CD4-positive, alpha-beta memory T cell (primary cell): Measurements from ENCODE around the gene MAD1L1. TPM values are rescaled to one million over a fixed set of nuclear protein-coding genes. Genes with fewer than 3 reads are reported as not detected.

Source experiments
- CTCF ChIA-PET: fragments of 350-600 bp; sonication (Branson Sonifier 250); formaldehyde crosslinking; loops from one replicate; lab custom pipeline; 2021; ENCODE audit warnings: inconsistent platforms; ENCODE audit not compliant: partially characterized antibody; lab: Charles Lee
- POLR2A ChIA-PET: fragments of 350-600 bp; sonication (Branson Sonifier 250); formaldehyde crosslinking; loops from one replicate; lab custom pipeline; 2021; ENCODE audit not compliant: partially characterized antibody; lab: Charles Lee
- DNase-seq, 5 donors: peaks; one replicate each; pipeline versions ENCODE4 v3.0.0 to v3.0.0-alpha.2; 2020 to 2022; ENCODE audit warnings: mixed read lengths in 1 of 5
- H3K27ac ChIP-seq: one replicate; pipeline ENCODE4 v1.7.0; 2013; ENCODE audit warnings: low read depth, low read length
- H3K27me3 ChIP-seq: 2 replicates; pipeline ENCODE4 v1.7.0; 2013; ENCODE audit warnings: mild to moderate bottlenecking, low read length, moderate library complexity; ENCODE audit not compliant: insufficient read depth
- H3K36me3 ChIP-seq: 2 replicates; pipeline ENCODE4 v1.7.0; 2013; ENCODE audit warnings: mild to moderate bottlenecking, low read length, moderate library complexity; ENCODE audit not compliant: insufficient read depth
- H3K4me1 ChIP-seq: 2 replicates; pipeline ENCODE4 v1.7.0; 2013; ENCODE audit warnings: mild to moderate bottlenecking, low read length, moderate library complexity; ENCODE audit not compliant: insufficient read depth
- H3K4me3 ChIP-seq, 2 donors: one replicate each; pipeline ENCODE4 v1.7.0; 2013; ENCODE audit warnings: low read length in 2 of 2, mild to moderate bottlenecking in 1 of 2
- H3K9me3 ChIP-seq, 2 donors: one replicate each; pipeline ENCODE4 v1.7.0; 2013; ENCODE audit warnings: low read length in 2 of 2, control low read depth in 1 of 2; ENCODE audit not compliant: control insufficient read depth in 1 of 2
- H3K27ac Mint-ChIP-seq, 7 donors: one replicate each; pipeline ENCODE4 v1.8.0; 2020 to 2021; ENCODE audit warnings: mixed read lengths in 7 of 7, mild to moderate bottlenecking in 6 of 7, inconsistent platforms in 3 of 7, moderate library complexity in 3 of 7
- H3K27me3 Mint-ChIP-seq, 2 donors: one replicate each; pipeline ENCODE4 v1.8.0; 2020 to 2021; ENCODE audit warnings: mixed read lengths in 2 of 2
- H3K36me3 Mint-ChIP-seq, 2 donors: one replicate each; pipeline ENCODE4 v1.8.0; 2020 to 2021; ENCODE audit warnings: mixed read lengths in 2 of 2, inconsistent platforms in 1 of 2, mild to moderate bottlenecking in 1 of 2
- H3K4me1 Mint-ChIP-seq, 4 donors: one replicate each; pipeline ENCODE4 v1.8.0; 2020 to 2021; ENCODE audit warnings: mixed read lengths in 4 of 4, mild to moderate bottlenecking in 1 of 4
- H3K4me3 Mint-ChIP-seq, 8 donors: one replicate each; pipeline ENCODE4 v1.8.0; 2020 to 2021; ENCODE audit warnings: mixed read lengths in 8 of 8, mild to moderate bottlenecking in 7 of 8, moderate library complexity in 6 of 8, inconsistent platforms in 3 of 8
- H3K9me3 Mint-ChIP-seq, 8 donors: one replicate each; pipeline ENCODE4 v1.8.0; 2020 to 2021; ENCODE audit warnings: mixed read lengths in 8 of 8, mild to moderate bottlenecking in 5 of 8, inconsistent platforms in 3 of 8, moderate library complexity in 1 of 8
- intact Hi-C: fragments of 100-400 bp; cut with micrococcal nuclease; formaldehyde crosslinking; loops from one replicate; pipeline ENCODE4 v1.15.1; 2023
- polyA plus RNA-seq, 2 donors: library from polyadenylated mRNA; unstranded; fragments of 300-500 nt; fragmentation: Illumina TruSeq; gene quantifications; one replicate each; pipeline ENCODE4 v1.2.3, GENCODE V29; 2021
- total RNA-seq, 2 experiments: library from RNA; stranded (reverse); gene quantifications; one replicate each; pipeline ENCODE4 v1.2.3, GENCODE V29; 2021

The MAD1L1 gene
- total and polyA plus RNA-seq, 4 experiments from 2014 or later: 89.9 to 132 (median 110) TPM

GRCh38 chr7:2072798-2073197 lies 159.9 kb downstream of the MAD1L1 start:
- intact Hi-C loops: no loop called here

GRCh38 chr7:2072042-2072441 lies 160.7 kb downstream of the MAD1L1 start:
- H3K36me3 ChIP-seq: no peaks in the 10 kb centered on the region
- Mint-ChIP-seq H3K27ac (no peak overlapping the region), H3K36me3 (peaks cover 6 to 9% of the 10 kb centered on the region in 2 donors), H3K4me3 (no peak overlapping the region), H3K4me1 (peaks cover 0 to 9% (median 4%) of the 10 kb centered on the region in 4 donors), H3K9me3 (no peaks in the 10 kb centered on the region), H3K27me3 (no peaks in the 10 kb centered on the region)
- H3K27ac ChIP-seq: no peak overlapping the region
- POLR2A ChIA-PET: interaction anchor here (0.6 kb wide), 1 partner anchor 10 kb away, joined by 3 read pairs; no protein-coding TSS in a partner anchor
- CTCF ChIA-PET: no interaction called here
- no peak for DNase-seq
- no peaks in the 10 kb centered on the region for H3K27me3 ChIP-seq
- no peak overlapping the region for H3K4me3 ChIP-seq
- H3K9me3 ChIP-seq: no peaks in the 10 kb centered on the region
- intact Hi-C loops: no loop called here
- no peaks in the 10 kb centered on the region for H3K4me1 ChIP-seq

More at GRCh38 chr7:2072798-2073197, 159.9 kb downstream of the MAD1L1 start:
- Histone ChIP-seq H3K4me1 (no peaks in the 10 kb centered on the region), H3K4me3 (no peak overlapping the region), H3K9me3 (no peaks in the 10 kb centered on the region), H3K36me3 (no peaks in the 10 kb centered on the region), H3K27ac (no peak overlapping the region), H3K27me3 (no peaks in the 10 kb centered on the region)
- ChIA-PET CTCF (no interaction called here), POLR2A (interaction anchor here (0.6 kb wide), 1 partner anchor 11 kb away, joined by 3 read pairs; no protein-coding TSS in a partner anchor)
- H3K27ac Mint-ChIP-seq: no peak overlapping the region
- no peak for DNase-seq
- H3K4me1 Mint-ChIP-seq: peaks cover 0 to 9% (median 2%) of the 10 kb centered on the region in 4 donors
- H3K9me3 Mint-ChIP-seq: no peaks in the 10 kb centered on the region
- peaks cover 6 to 10% of the 10 kb centered on the region in 2 donors for H3K36me3 Mint-ChIP-seq
- no peaks in the 10 kb centered on the region for H3K27me3 Mint-ChIP-seq
- no peak overlapping the region for H3K4me3 Mint-ChIP-seq

GRCh38 chr7:2071133-2071832 lies 161.5 kb downstream of the MAD1L1 start:
- Mint-ChIP-seq H3K9me3 (no peaks in the 10 kb centered on the region), H3K27me3 (no peaks in the 10 kb centered on the region), H3K27ac (no peak overlapping the region), H3K36me3 (peaks cover 0 to 1% of the 10 kb centered on the region in 2 donors), H3K4me3 (no peak overlapping the region), H3K4me1 (peaks cover 5 to 14% (median 8%) of the 10 kb centered on the region in 4 donors)
- Histone ChIP-seq H3K9me3 (no peaks in the 10 kb centered on the region), H3K27ac (no peak overlapping the region), H3K27me3 (no peaks in the 10 kb centered on the region), H3K36me3 (no peaks in the 10 kb centered on the region), H3K4me3 (no peak overlapping the region), H3K4me1 (peaks cover 7% of the 10 kb centered on the region)
- ChIA-PET POLR2A (no interaction called here), CTCF (no interaction called here)
- intact Hi-C loops: no loop called here
- DNase-seq: no peak

GRCh38 chr7:2070151-2070763 lies 162.5 kb downstream of the MAD1L1 start:
- no peak overlapping the region for H3K4me3 Mint-ChIP-seq
- no peaks in the 10 kb centered on the region for H3K9me3 Mint-ChIP-seq
- Histone ChIP-seq H3K9me3 (no peaks in the 10 kb centered on the region), H3K27ac (no peak overlapping the region), H3K4me1 (peaks cover 16% of the 10 kb centered on the region), H3K27me3 (no peaks in the 10 kb centered on the region), H3K36me3 (no peaks in the 10 kb centered on the region), H3K4me3 (no peak overlapping the region)
- H3K27me3 Mint-ChIP-seq: no peaks in the 10 kb centered on the region
- H3K4me1 Mint-ChIP-seq: peaks cover 5 to 22% (median 10%) of the 10 kb centered on the region in 4 donors
- no peak for DNase-seq
- intact Hi-C loops: no loop called here
- peak overlapping the region in 1 of 7 donors; percentile 12 for H3K27ac Mint-ChIP-seq
- peaks cover 0 to 1% of the 10 kb centered on the region in 2 donors for H3K36me3 Mint-ChIP-seq
- CTCF ChIA-PET: no interaction called here
- POLR2A ChIA-PET: no interaction called here

GRCh38 chr7:2069472-2069860 lies 163.3 kb downstream of the MAD1L1 start:
- DNase-seq: no peak
- no peaks in the 10 kb centered on the region for H3K27me3 ChIP-seq
- intact Hi-C loops: no loop called here
- H3K9me3 Mint-ChIP-seq: no peaks in the 10 kb centered on the region
- H3K4me1 Mint-ChIP-seq: peaks cover 5 to 22% (median 10%) of the 10 kb centered on the region in 4 donors
- H3K36me3 Mint-ChIP-seq: peaks cover 0 to 1% of the 10 kb centered on the region in 2 donors
- no peaks in the 10 kb centered on the region for H3K27me3 Mint-ChIP-seq
- POLR2A ChIA-PET: no interaction called here
- CTCF ChIA-PET: no interaction called here
- H3K27ac Mint-ChIP-seq: no peak overlapping the region
- H3K4me3 Mint-ChIP-seq: no peak overlapping the region
- no peak overlapping the region for H3K27ac ChIP-seq
- H3K4me3 ChIP-seq: no peak overlapping the region
- H3K36me3 ChIP-seq: no peaks in the 10 kb centered on the region
- peaks cover 16% of the 10 kb centered on the region for H3K4me1 ChIP-seq
- H3K9me3 ChIP-seq: no peaks in the 10 kb centered on the region

GRCh38 chr7:2068693-2069471 lies 163.9 kb downstream of the MAD1L1 start:
- H3K4me1 ChIP-seq: peaks cover 16% of the 10 kb centered on the region
- Mint-ChIP-seq H3K9me3 (no peaks in the 10 kb centered on the region), H3K4me3 (no peak overlapping the region), H3K36me3 (peaks cover 0 to 1% of the 10 kb centered on the region in 2 donors), H3K27me3 (no peaks in the 10 kb centered on the region), H3K27ac (peak overlapping the region in 2 of 7 donors; percentile 36 to 46), H3K4me1 (peaks cover 6 to 27% (median 12%) of the 10 kb centered on the region in 4 donors)
- intact Hi-C loops: no loop called here
- ChIA-PET POLR2A (no interaction called here), CTCF (no interaction called here)
- H3K27me3 ChIP-seq: no peaks in the 10 kb centered on the region
- H3K9me3 ChIP-seq: no peaks in the 10 kb centered on the region
- no peak overlapping the region for H3K4me3 ChIP-seq
- H3K27ac ChIP-seq: no peak overlapping the region
- no peak for DNase-seq
- H3K36me3 ChIP-seq: no peaks in the 10 kb centered on the region
